OCI-LY3 (cell line): ENCODE results near the gene GPR18.

Experiments
- EZH2phosphoT487 ChIP-seq: fragments of 200-600 bp; shearing (Covaris generic); IDR thresholded peaks from 2 replicates; pipeline ENCODE4 v1.6.1; 2018; ENCODE audit warnings: antibody characterized with exemption, mixed run types, low read depth
- TF ChIP-seq, protein P1 (sequence below): fragments of 200-600, 300-600 bp; sonication (generic); IDR thresholded peaks from 2 replicates; pipeline ENCODE4 v1.5.1; 2014; ENCODE audit warnings: antibody characterized with exemption, low read length, low read depth

GRCh38 chr13:99267927-99268326 is 9.7 kb upstream of the GPR18 start:
- TF ChIP-seq, protein P1, sequence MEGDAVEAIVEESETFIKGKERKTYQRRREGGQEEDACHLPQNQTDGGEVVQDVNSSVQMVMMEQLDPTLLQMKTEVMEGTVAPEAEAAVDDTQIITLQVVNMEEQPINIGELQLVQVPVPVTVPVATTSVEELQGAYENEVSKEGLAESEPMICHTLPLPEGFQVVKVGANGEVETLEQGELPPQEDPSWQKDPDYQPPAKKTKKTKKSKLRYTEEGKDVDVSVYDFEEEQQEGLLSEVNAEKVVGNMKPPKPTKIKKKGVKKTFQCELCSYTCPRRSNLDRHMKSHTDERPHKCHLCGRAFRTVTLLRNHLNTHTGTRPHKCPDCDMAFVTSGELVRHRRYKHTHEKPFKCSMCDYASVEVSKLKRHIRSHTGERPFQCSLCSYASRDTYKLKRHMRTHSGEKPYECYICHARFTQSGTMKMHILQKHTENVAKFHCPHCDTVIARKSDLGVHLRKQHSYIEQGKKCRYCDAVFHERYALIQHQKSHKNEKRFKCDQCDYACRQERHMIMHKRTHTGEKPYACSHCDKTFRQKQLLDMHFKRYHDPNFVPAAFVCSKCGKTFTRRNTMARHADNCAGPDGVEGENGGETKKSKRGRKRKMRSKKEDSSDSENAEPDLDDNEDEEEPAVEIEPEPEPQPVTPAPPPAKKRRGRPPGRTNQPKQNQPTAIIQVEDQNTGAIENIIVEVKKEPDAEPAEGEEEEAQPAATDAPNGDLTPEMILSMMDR = no peak
- no peak for TF ChIP-seq EZH2phosphoT487
